ENCODE measurements around the gene ASCL1.

The ASCL1 gene

GRCh38 chr12:102990419-102990818 lies 32.9 kb downstream of the ASCL1 start:
- no peak for DNase-seq

DNA sequence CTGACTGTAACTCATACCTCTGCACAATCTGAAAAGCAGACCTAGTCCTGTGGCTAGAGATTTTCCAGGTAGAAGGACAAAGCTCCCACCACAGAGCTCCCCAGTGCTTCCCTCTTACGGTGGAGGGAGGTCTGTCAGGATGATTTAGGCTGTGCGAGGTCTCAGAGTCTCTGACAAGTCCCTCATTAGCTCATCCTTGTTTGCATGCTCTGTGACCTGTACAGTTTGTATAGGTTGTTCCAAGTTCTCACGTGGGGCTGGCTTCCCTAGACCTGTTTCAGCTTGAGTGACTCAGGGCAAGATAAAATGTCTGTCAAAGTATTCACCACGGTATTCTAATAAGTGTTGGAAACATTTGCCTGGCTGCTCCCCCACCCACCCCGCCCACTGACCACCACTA lies 34.8 kb downstream of the ASCL1 start:
- no peak for DNase-seq

GRCh38 chr12:102992720-102993119 lies 35.2 kb downstream of the ASCL1 start:
- DNase-seq = no peak

GRCh38 chr12:102993537-102993936 lies 36.1 kb downstream of the ASCL1 start:
- no peak for DNase-seq

- no peak for DNase-seq
Measured at GRCh38 chr12:102995372-102995771, 37.9 kb downstream of the ASCL1 start.

All from KG1 (cell line).